SK-N-SH treated with all-trans-retinoic acid at 6 μM for 48 hours (cell line): Measurements from ENCODE around the gene FEZF1.

Experiments used
- ATAC-seq: fragments of 200-7000 bp; cut with Tn5 transposase; 3 replicates; pipeline ENCODE4 v1.9.1; 2020; ENCODE audit warnings: mild to moderate bottlenecking, moderate library complexity
- ARNTL ChIP-seq: fragments of 450-650 bp; formaldehyde crosslinking; IDR thresholded peaks from 2 replicates; pipeline ENCODE4 v1.5.0; 2020; ENCODE audit warnings: low read depth, mild to moderate bottlenecking, moderate library complexity, borderline replicate concordance
- BACH2 ChIP-seq: fragments of 250-450 bp; sonication (Bioruptor Pico); IDR thresholded peaks from 2 replicates; pipeline ENCODE4 v1.9.0; 2021; ENCODE audit warnings: mild to moderate bottlenecking, borderline replicate concordance
- CSDC2 ChIP-seq: fragments of 250-450 bp; sonication (Bioruptor Pico); IDR thresholded peaks from 2 replicates; pipeline ENCODE4 v1.5.0; 2020; ENCODE audit warnings: mild to moderate bottlenecking, moderate library complexity
- ESRRG ChIP-seq: fragments of 250-450 bp; sonication (Bioruptor Pico); IDR thresholded peaks from 2 replicates; pipeline ENCODE4 v1.6.1; 2021; ENCODE audit warnings: mild to moderate bottlenecking
- GLIS3 ChIP-seq: fragments of 250-450 bp; sonication (Bioruptor Pico); IDR thresholded peaks from 2 replicates; pipeline ENCODE4 v1.5.0; 2020; ENCODE audit warnings: mild to moderate bottlenecking, moderate library complexity
- ISL1 ChIP-seq: fragments of 250-450 bp; sonication (Bioruptor Pico); IDR thresholded peaks from 2 replicates; pipeline ENCODE4 v2.1.2; 2022; ENCODE audit warnings: mild to moderate bottlenecking, moderate library complexity
- OSR1 ChIP-seq: fragments of 250-450 bp; sonication (Bioruptor Pico); IDR thresholded peaks from 2 replicates; pipeline ENCODE4 v1.8.0; 2022; ENCODE audit warnings: moderate library complexity, mild to moderate bottlenecking, inconsistent platforms
- PPARA ChIP-seq: fragments of 250-450 bp; sonication (Bioruptor Pico); IDR thresholded peaks from 2 replicates; pipeline ENCODE4 v1.5.0; 2020; ENCODE audit warnings: mild to moderate bottlenecking, borderline replicate concordance
- RARB ChIP-seq: fragments of 250-450 bp; sonication (Bioruptor Pico); IDR thresholded peaks from 2 replicates; pipeline ENCODE4 v1.8.0; 2021; ENCODE audit warnings: mild to moderate bottlenecking, moderate library complexity
- TOX ChIP-seq: fragments of 250-450 bp; sonication (Bioruptor Pico); IDR thresholded peaks from 2 replicates; pipeline ENCODE4 v1.8.0; 2021; ENCODE audit warnings: mild to moderate bottlenecking, moderate library complexity, borderline replicate concordance
- ZC3H10 ChIP-seq: fragments of 250-450 bp; sonication (Bioruptor Pico); IDR thresholded peaks from 2 replicates; pipeline ENCODE4 v1.5.1; 2021; ENCODE audit warnings: mild to moderate bottlenecking, moderate library complexity
- ZFP3 ChIP-seq: fragments of 250-450 bp; sonication (Bioruptor Pico); IDR thresholded peaks from 2 replicates; pipeline ENCODE4 v1.5.0; 2020; ENCODE audit warnings: mild to moderate bottlenecking, moderate library complexity
- ZFP30 ChIP-seq: fragments of 450-650 bp; formaldehyde crosslinking; IDR thresholded peaks from 2 replicates; pipeline ENCODE4 v1.5.0; 2022; ENCODE audit warnings: mild to moderate bottlenecking, moderate library complexity
- ZNF70 ChIP-seq: fragments of 450-650 bp; formaldehyde crosslinking; IDR thresholded peaks from 2 replicates; pipeline ENCODE4 v1.5.0; 2020; ENCODE audit warnings: mild to moderate bottlenecking, moderate library complexity
- ZNF8 ChIP-seq: fragments of 450-650 bp; formaldehyde crosslinking; IDR thresholded peaks from 2 replicates; pipeline ENCODE4 v1.5.0; 2020; ENCODE audit warnings: mild to moderate bottlenecking, moderate library complexity
- TF ChIP-seq, protein P1 (sequence below): fragments of 250-450 bp; sonication (Bioruptor Pico); IDR thresholded peaks from 2 replicates; pipeline ENCODE4 v1.5.1; 2020; ENCODE audit warnings: low read depth, mild to moderate bottlenecking, moderate library complexity
- TF ChIP-seq, protein P2 (sequence below): fragments of 250-450 bp; sonication (Bioruptor Pico); IDR thresholded peaks from 2 replicates; pipeline ENCODE4 v1.8.0; 2020; ENCODE audit warnings: mild to moderate bottlenecking, moderate library complexity, borderline replicate concordance
- TF ChIP-seq, protein P3 (sequence below): fragments of 250-450 bp; sonication (Bioruptor Pico); IDR thresholded peaks from 2 replicates; pipeline ENCODE4 v1.5.1; 2021; ENCODE audit warnings: mild to moderate bottlenecking, moderate library complexity

FEZF1 gene

DNA sequence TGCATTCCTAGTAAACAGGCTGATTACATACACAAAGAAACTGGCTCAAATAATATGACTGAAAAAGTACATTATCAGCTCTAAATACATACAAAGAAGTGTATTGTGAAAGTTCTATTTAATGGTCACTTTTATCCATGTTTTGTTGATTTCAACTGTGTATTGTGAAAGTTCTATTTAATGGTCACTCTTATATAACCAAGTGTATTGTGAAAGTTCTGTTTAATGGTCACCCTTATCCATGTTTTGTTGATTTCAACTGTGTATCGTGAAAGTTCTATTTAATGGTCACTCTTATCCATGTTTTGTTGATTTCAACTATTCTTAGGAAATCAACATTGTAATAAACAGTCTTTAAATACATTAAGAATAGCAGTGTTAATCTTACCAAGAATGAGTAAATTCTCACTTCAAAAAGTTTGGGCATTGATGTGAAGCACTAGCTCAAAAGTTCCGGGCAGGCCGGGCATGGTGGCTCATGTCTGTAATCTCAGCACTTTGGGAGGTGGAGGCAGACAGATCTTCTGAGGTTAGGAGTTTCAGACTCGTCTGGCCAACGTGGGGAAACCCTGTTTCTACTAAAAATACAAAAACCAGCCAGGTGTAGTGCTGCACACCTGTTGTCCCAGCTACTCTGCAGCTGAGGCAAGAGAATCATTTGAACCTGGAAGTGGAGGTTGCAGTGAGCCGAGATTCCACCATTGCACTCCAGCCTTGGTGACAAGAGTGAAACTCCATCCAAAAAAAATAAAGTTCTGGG lies 34.8 kb upstream of the FEZF1 start:
- ATAC-seq = no peak
- TF ChIP-seq OSR1 (no peak), ZFP30 (CRISPR knock-in tag) (no peak), CSDC2 (CRISPR knock-in tag) (no peak), ZNF70 (CRISPR knock-in tag) (no peak), BACH2 (CRISPR knock-in tag) (no peak), ARNTL (CRISPR knock-in tag) (no peak), TOX (CRISPR knock-in tag) (no peak), PPARA (no peak), ZC3H10 (no peak), ESRRG (no peak), ZNF8 (CRISPR knock-in tag) (no peak), ISL1 (CRISPR knock-in tag) (no peak), ZFP3 (CRISPR knock-in tag) (no peak), RARB (no peak)
- TF ChIP-seq, protein P1, sequence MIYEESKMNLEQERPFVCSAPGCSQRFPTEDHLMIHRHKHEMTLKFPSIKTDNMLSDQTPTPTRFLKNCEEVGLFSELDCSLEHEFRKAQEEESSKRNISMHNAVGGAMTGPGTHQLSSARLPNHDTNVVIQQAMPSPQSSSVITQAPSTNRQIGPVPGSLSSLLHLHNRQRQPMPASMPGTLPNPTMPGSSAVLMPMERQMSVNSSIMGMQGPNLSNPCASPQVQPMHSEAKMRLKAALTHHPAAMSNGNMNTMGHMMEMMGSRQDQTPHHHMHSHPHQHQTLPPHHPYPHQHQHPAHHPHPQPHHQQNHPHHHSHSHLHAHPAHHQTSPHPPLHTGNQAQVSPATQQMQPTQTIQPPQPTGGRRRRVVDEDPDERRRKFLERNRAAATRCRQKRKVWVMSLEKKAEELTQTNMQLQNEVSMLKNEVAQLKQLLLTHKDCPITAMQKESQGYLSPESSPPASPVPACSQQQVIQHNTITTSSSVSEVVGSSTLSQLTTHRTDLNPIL = no peak
- TF ChIP-seq, protein P2, sequence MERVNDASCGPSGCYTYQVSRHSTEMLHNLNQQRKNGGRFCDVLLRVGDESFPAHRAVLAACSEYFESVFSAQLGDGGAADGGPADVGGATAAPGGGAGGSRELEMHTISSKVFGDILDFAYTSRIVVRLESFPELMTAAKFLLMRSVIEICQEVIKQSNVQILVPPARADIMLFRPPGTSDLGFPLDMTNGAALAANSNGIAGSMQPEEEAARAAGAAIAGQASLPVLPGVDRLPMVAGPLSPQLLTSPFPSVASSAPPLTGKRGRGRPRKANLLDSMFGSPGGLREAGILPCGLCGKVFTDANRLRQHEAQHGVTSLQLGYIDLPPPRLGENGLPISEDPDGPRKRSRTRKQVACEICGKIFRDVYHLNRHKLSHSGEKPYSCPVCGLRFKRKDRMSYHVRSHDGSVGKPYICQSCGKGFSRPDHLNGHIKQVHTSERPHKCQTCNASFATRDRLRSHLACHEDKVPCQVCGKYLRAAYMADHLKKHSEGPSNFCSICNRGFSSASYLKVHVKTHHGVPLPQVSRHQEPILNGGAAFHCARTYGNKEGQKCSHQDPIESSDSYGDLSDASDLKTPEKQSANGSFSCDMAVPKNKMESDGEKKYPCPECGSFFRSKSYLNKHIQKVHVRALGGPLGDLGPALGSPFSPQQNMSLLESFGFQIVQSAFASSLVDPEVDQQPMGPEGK (CRISPR knock-in tag) = no peak

DNA sequence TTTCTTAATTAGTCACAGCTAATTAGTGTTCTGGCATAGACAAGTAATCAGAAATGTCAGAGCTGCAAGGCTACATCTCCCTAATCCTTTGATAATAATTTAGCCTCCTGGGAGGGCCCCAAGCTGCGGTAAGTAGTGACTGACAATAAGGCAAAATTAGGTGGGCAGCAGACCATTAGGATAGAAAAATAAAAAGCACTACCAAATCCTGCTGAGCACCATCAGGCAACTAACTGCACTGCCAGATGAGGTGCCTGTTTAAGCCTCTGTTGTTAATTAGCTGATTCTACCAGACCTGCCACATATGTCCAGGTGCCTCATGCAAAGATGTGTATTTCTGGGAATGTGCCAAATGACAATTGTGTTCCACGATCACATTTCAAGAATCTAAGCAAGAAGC lies 32.5 kb upstream of the FEZF1 start:
- TF ChIP-seq ISL1 (CRISPR knock-in tag) = no peak
- TF ChIP-seq, protein P1 = no peak
- TF ChIP-seq, protein P2 (CRISPR knock-in tag) = no peak
- no peak for TF ChIP-seq ARNTL (CRISPR knock-in tag)
- no peak for TF ChIP-seq PPARA
- no peak for TF ChIP-seq GLIS3 (CRISPR knock-in tag)
- TF ChIP-seq OSR1 = no peak
- TF ChIP-seq, protein P3, sequence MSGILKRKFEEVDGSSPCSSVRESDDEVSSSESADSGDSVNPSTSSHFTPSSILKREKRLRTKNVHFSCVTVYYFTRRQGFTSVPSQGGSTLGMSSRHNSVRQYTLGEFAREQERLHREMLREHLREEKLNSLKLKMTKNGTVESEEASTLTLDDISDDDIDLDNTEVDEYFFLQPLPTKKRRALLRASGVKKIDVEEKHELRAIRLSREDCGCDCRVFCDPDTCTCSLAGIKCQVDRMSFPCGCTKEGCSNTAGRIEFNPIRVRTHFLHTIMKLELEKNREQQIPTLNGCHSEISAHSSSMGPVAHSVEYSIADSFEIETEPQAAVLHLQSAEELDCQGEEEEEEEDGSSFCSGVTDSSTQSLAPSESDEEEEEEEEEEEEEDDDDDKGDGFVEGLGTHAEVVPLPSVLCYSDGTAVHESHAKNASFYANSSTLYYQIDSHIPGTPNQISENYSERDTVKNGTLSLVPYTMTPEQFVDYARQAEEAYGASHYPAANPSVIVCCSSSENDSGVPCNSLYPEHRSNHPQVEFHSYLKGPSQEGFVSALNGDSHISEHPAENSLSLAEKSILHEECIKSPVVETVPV (CRISPR knock-in tag) = no peak
- TF ChIP-seq BACH2 (CRISPR knock-in tag) = no peak
- TF ChIP-seq ZNF70 (CRISPR knock-in tag) = no peak
- ATAC-seq = no peak

DNA sequence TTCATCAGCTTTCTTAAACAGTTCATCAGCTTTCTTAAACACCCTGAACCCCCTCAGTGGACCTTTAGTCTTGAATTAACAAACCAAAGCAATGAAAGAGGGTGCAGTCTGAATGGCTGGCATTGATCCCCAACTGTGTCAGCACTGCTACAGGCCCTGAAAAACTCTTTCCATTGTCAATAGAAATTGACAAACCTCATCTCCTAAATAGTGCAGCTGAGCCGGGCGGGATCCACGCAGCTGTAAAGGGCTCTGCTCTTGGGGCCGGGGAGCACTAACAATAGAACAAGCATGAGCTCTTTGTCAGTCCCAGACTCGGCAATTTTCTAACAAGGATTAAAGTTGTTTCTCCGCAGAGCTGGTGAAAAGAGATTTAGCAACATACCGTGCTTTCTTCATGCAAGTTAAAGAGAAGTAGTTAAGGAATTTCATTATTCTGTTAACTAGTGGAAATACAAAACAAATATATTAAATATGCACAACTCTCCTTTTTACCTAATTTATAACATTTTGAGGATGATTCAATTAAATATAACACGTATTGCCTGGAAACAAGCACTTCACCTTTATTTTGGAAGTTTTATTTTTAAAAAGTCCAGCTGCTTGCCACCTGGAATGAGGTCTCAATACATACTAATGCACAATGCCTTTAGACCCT lies 24.7 kb upstream of the FEZF1 start:
- TF ChIP-seq, protein P2 (CRISPR knock-in tag) = no peak
- TF ChIP-seq ISL1 (CRISPR knock-in tag) (no peak), ZC3H10 (no peak), ZNF8 (CRISPR knock-in tag) (no peak), CSDC2 (CRISPR knock-in tag) (no peak), BACH2 (CRISPR knock-in tag) (no peak)
- ATAC-seq = no peak
